ENCODE data around the gene ERFE. TPM values are rescaled to one million over a fixed set of nuclear protein-coding genes. Genes with fewer than 3 reads are reported as not detected.

The ERFE gene
- polyA plus RNA-seq, 1 donor from 2014 or later: not detected

DNA sequence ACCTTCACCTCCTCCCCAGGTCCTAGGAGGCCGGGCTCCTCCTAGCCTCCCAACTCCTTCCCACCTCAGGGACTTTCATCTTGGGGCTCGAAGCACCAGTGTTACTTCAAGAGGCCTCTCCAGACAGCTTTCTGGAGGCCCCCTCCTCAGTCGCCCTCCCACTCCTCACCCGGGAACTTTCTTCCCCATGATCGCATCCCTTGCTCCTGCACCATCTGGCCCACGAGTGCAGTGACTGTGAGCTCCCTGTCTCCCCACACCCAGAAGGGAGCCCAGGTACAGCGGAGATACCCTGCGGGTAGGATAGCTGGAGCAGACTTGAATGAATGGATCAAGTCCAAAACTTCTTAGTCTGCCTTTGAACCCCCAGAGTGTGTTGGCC is 6.1 kb downstream of the ERFE start:
- Histone ChIP-seq H3K4me2 (ENCODE audit: low read length) (no peak overlapping the region), H2AFZ (ENCODE audit: low read depth, low read length) (no peak overlapping the region), H4K20me1 (ENCODE audit: insufficient read depth) (no peaks in the 10 kb centered on the region), H3K79me2 (replicated peaks; ENCODE audit: insufficient read depth, low read length) (no peaks in the 10 kb centered on the region), H3K27me3 (ENCODE audit: insufficient read depth, low read depth, low read length) (peaks cover 36% of the 10 kb centered on the region), H3F3A (ENCODE audit: insufficient read depth, low read length, poor library complexity, severe bottlenecking) (no peaks in the 10 kb centered on the region), H3K9ac (ENCODE audit: low read length) (no peak overlapping the region), H3K9me2 (ENCODE audit: insufficient read depth, low read length) (no peaks in the 10 kb centered on the region), H3K9me3 (ENCODE audit: low read length) (no peaks in the 10 kb centered on the region), H3K4me3 (ENCODE audit: low read length) (no peak overlapping the region), H3K36me3 (ENCODE audit: insufficient read depth, low read length) (no peaks in the 10 kb centered on the region), H3K27ac (ENCODE audit: low read length) (no peak overlapping the region)
- no peak for TF ChIP-seq REST (IDR thresholded peaks at IDR 0.05; ENCODE audit: borderline replicate concordance)
- TF ChIP-seq RAD21 (conservative IDR thresholded peaks at IDR 0.05): no peak
- TF ChIP-seq MXI1 (conservative IDR thresholded peaks at IDR 0.05; ENCODE audit: poor library complexity, severe bottlenecking): no peak
- TF ChIP-seq, protein P1, sequence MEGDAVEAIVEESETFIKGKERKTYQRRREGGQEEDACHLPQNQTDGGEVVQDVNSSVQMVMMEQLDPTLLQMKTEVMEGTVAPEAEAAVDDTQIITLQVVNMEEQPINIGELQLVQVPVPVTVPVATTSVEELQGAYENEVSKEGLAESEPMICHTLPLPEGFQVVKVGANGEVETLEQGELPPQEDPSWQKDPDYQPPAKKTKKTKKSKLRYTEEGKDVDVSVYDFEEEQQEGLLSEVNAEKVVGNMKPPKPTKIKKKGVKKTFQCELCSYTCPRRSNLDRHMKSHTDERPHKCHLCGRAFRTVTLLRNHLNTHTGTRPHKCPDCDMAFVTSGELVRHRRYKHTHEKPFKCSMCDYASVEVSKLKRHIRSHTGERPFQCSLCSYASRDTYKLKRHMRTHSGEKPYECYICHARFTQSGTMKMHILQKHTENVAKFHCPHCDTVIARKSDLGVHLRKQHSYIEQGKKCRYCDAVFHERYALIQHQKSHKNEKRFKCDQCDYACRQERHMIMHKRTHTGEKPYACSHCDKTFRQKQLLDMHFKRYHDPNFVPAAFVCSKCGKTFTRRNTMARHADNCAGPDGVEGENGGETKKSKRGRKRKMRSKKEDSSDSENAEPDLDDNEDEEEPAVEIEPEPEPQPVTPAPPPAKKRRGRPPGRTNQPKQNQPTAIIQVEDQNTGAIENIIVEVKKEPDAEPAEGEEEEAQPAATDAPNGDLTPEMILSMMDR (IDR thresholded peaks at IDR 0.05; ENCODE audit: poor library complexity, severe bottlenecking): no peak
- no peak for TF ChIP-seq SMC3 (conservative IDR thresholded peaks at IDR 0.05; ENCODE audit: poor library complexity)
- TF ChIP-seq TAF1 (IDR thresholded peaks at IDR 0.05; ENCODE audit: low read depth): no peak
- no peak for TF ChIP-seq EP300 (conservative IDR thresholded peaks at IDR 0.05; ENCODE audit: poor library complexity, severe bottlenecking)
- TF ChIP-seq EZH2 (IDR thresholded peaks at IDR 0.05; ENCODE audit: borderline replicate concordance, insufficient read depth, low read length, poor library complexity, severe bottlenecking): no peak
- no peak for TF ChIP-seq POLR2AphosphoS5 (IDR thresholded peaks at IDR 0.05)

- no peak overlapping the region for H3K27ac ChIP-seq (ENCODE audit: low read length)
- H3K4me2 ChIP-seq (ENCODE audit: low read length): no peak overlapping the region
- no peaks in the 10 kb centered on the region for H3K9me2 ChIP-seq (ENCODE audit: insufficient read depth, low read length)
- no peaks in the 10 kb centered on the region for H3K79me2 ChIP-seq (replicated peaks; ENCODE audit: insufficient read depth, low read length)
- H2AFZ ChIP-seq (ENCODE audit: low read depth, low read length): no peak overlapping the region
- H3K27me3 ChIP-seq (ENCODE audit: insufficient read depth, low read depth, low read length): peaks cover 31% of the 10 kb centered on the region
- H3K36me3 ChIP-seq (ENCODE audit: insufficient read depth, low read length): no peaks in the 10 kb centered on the region
- TF ChIP-seq MXI1 (conservative IDR thresholded peaks at IDR 0.05; ENCODE audit: poor library complexity, severe bottlenecking) (no peak), SMC3 (conservative IDR thresholded peaks at IDR 0.05; ENCODE audit: poor library complexity) (no peak), REST (IDR thresholded peaks at IDR 0.05; ENCODE audit: borderline replicate concordance) (no peak), EP300 (conservative IDR thresholded peaks at IDR 0.05; ENCODE audit: poor library complexity, severe bottlenecking) (no peak), TAF1 (IDR thresholded peaks at IDR 0.05; ENCODE audit: low read depth) (no peak), EZH2 (IDR thresholded peaks at IDR 0.05; ENCODE audit: borderline replicate concordance, insufficient read depth, low read length, poor library complexity, severe bottlenecking) (no peak), POLR2AphosphoS5 (IDR thresholded peaks at IDR 0.05) (no peak), RAD21 (conservative IDR thresholded peaks at IDR 0.05) (no peak)
- TF ChIP-seq, protein P1 (IDR thresholded peaks at IDR 0.05; ENCODE audit: poor library complexity, severe bottlenecking): no peak
- H3K9ac ChIP-seq (ENCODE audit: low read length): no peak overlapping the region
- H3F3A ChIP-seq (ENCODE audit: insufficient read depth, low read length, poor library complexity, severe bottlenecking): no peaks in the 10 kb centered on the region
- no peak overlapping the region for H3K4me3 ChIP-seq (ENCODE audit: low read length)
- no peaks in the 10 kb centered on the region for H4K20me1 ChIP-seq (ENCODE audit: insufficient read depth)
- H3K9me3 ChIP-seq (ENCODE audit: low read length): no peaks in the 10 kb centered on the region
These were observed 6.6 kb downstream of the ERFE start for GRCh38 chr2:238165288-238165921.

All from neural cell (in vitro differentiated cells).